ENCODE results near the gene ALDOC.

Gene ALDOC

GRCh38 chr17:28551421-28552175 lies 25.1 kb downstream of the ALDOC start:
- DNase-seq = no peak

- DNase-seq = no peak
Observed at GRCh38 chr17:28550858-28551257, 25.8 kb downstream of the ALDOC start.

GRCh38 chr17:28549236-28550132 lies 27.2 kb downstream of the ALDOC start:
- DNase-seq = peak; percentile 46

- DNase-seq = no peak
Observed at GRCh38 chr17:28548417-28549130, 28.1 kb downstream of the ALDOC start.

GRCh38 chr17:28547623-28548416 lies 28.9 kb downstream of the ALDOC start:
- peak; percentile 27 for DNase-seq

DNA sequence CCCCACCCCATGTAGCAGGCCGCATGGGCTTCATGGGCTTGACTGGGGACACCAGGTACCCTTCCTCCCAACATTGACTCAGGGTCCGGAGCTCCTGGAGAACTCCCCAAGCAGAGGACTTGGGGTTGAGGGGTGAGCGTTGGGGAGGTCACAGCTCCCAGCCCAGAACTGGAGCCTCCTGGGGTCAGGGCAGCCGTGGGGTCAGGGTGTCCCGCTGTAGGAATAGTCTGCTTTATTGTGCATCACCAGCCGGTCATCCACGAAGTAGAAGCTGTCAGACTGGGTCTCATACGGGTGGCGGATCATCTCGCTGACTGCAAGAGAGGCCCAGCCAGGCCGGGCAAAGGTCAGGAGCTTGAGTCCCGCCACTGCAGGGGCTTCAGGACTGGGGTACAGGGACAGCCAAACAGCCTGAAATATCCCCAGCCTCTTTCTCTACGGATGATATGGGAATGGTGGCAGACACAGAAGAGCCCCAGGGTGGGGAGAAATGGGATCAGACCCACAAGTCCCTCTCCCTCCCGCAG lies 29.5 kb downstream of the ALDOC start:
- no peak for DNase-seq

DNA sequence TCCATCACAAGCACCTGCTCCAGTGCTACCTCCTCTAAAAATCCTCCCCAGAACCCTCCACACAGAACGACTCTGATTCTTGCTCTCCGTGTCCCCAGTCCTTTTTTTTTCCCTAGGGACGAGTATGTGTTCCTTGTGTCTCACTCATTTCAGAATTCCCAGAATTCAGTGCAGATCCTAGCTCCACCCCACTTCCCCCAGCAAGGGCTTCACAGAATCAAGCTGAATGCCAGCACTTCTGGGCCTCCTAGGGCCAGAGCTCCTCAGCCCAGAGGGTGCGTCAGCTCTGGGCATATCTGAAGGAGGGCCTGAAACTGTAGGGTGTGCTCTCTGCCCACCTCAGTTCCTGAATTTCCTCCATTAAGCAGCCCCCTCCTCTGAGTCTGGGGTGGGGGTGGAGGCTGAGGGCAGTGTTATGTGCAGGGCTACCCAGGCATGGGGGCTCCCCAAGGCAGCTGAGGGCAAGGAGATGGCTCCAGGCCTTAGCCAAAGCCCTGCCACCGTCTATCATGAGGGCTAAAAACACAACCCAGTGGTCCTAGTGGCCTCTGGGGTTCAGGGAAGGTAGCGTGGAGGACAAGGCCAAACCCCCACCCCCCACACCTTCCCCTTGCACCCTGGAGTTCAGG lies 30.8 kb downstream of the ALDOC start:
- DNase-seq = no peak

DNA sequence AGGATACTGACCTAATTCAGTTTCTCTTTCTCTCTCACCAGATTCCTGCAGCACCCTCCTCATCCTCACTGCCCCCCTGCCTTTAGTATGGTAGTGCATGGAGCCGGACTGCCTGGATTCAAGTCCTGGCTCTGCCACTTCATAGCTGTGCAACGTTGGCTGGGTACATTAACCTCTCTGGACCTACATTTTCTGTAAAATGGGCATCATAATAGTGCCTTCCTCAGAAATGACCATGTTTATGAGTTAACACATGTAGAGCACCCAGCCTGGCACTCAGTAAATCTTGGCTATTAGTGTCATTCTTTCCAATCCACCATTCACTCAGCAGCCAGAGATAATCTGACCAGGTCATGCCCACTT lies 31.6 kb downstream of the ALDOC start:
- DNase-seq = no peak

- DNase-seq = no peak
Observed at GRCh38 chr17:28544402-28545140, 32.1 kb downstream of the ALDOC start.

- no peak for DNase-seq
Observed at GRCh38 chr17:28541439-28541838, 35.3 kb downstream of the ALDOC start.

GRCh38 chr17:28540231-28540630 lies 36.5 kb downstream of the ALDOC start:
- no peak for DNase-seq

- no peak for DNase-seq
Observed at GRCh38 chr17:28538296-28538895, 38.3 kb downstream of the ALDOC start.

- no peak for DNase-seq
Observed at GRCh38 chr17:28537219-28537610, 39.5 kb downstream of the ALDOC start.

GRCh38 chr17:28536532-28537218 lies 40.0 kb downstream of the ALDOC start:
- no peak for DNase-seq

GRCh38 chr17:28534740-28535375 lies 41.8 kb downstream of the ALDOC start:
- DNase-seq = no peak

GRCh38 chr17:28533091-28533807 lies 43.4 kb downstream of the ALDOC start:
- DNase-seq = no peak

- DNase-seq = no peak
Observed at GRCh38 chr17:28532050-28532960, 44.4 kb downstream of the ALDOC start.

GRCh38 chr17:28530926-28531325 lies 45.8 kb downstream of the ALDOC start:
- no peak for DNase-seq

Measured in activated effector memory CD4-positive, alpha-beta T cell treated with Interleukin-2 at 50 U/mL for 16 hours (primary cell).